Measurements from ENCODE around the gene LRP1B. TPM values are rescaled to one million over a fixed set of nuclear protein-coding genes. Genes with fewer than 3 reads are reported as not detected.
A peak's percentile ranks its signal among the peaks of the same experiment; 100 is the strongest.

The LRP1B gene
- total and polyA plus RNA-seq, 2 donors (not counting 1 experiment from before 2014, with no cell fraction given) = under 0.01 to 0.01 TPM

GRCh38 chr2:140604096-140604495 lies 1526.7 kb downstream of the LRP1B start:
- no peak overlapping the region for H3K27ac ChIP-seq (ENCODE audit: insufficient read depth, low read length)
- H3K36me3 ChIP-seq (ENCODE audit: control insufficient read depth, insufficient read depth, low read length) = no peaks in the 10 kb centered on the region
- no peaks in the 10 kb centered on the region for H3K9me3 ChIP-seq (ENCODE audit: control insufficient read depth, insufficient read depth, low read depth, low read length)
- no peaks in the 10 kb centered on the region for H4K20me1 ChIP-seq (ENCODE audit: control insufficient read depth, extremely low read depth, insufficient read depth, low read length)
- H3K4me1 ChIP-seq (ENCODE audit: control insufficient read depth, extremely low read depth, insufficient read depth, low read length) = no peaks in the 10 kb centered on the region
- no peak overlapping the region for H2AFZ ChIP-seq (ENCODE audit: low read length)
- H3K9ac ChIP-seq (ENCODE audit: insufficient read depth, low read length) = no peak overlapping the region
- no peaks in the 10 kb centered on the region for H3K27me3 ChIP-seq (ENCODE audit: control insufficient read depth, insufficient read depth, low read length)
- no peak overlapping the region for H3K4me3 ChIP-seq (replicated peaks in 1 of 4; ENCODE audit: control extremely low read depth in 1 of 4, insufficient read depth in 1 of 4, low read depth in 3 of 4, low read length in 4 of 4)
- no peaks in the 10 kb centered on the region for H3K79me2 ChIP-seq (ENCODE audit: control insufficient read depth, insufficient read depth, low read length)
- TF ChIP-seq CTCF (conservative IDR thresholded peaks at IDR 0.05 in 1 of 2, IDR thresholded peaks at IDR 0.05 in 1 of 2; ENCODE audit: low read depth in 1 of 2, low read length in 2 of 2) = no peak
- no peak for TF ChIP-seq EZH2 (IDR thresholded peaks at IDR 0.05; ENCODE audit: low read length, missing control alignments)
- no peak overlapping the region for H3K4me2 ChIP-seq (ENCODE audit: extremely low read depth, insufficient read depth, low read length)
- DNase-seq (ENCODE audit: low read depth in 2 of 2) = peak; percentile 24 to 85

DNA sequence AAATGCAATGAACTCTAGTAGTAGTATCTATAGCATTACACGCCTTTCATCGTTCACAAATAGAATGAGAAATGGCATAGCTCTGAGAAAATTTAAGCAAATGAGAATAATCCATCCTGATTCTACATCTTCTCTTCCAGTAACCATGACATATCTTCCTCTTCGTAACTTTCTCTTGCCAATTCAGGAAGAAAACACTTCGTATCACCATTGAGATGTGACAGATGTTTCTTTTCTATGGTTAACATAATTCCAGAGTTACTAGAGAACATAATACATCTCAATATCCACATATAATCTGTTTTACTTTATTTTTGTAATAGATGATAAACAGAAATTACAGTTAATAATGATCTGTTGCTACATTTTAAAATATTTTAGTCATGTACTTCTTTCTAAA lies 1527.4 kb downstream of the LRP1B start:
- peak in 1 of 2 donors; percentile 71 for DNase-seq (ENCODE audit: low read depth in 2 of 2)
- TF ChIP-seq CTCF (conservative IDR thresholded peaks at IDR 0.05 in 1 of 2, IDR thresholded peaks at IDR 0.05 in 1 of 2; ENCODE audit: low read depth in 1 of 2, low read length in 2 of 2) (no peak), EZH2 (IDR thresholded peaks at IDR 0.05; ENCODE audit: low read length, missing control alignments) (no peak)

DNA sequence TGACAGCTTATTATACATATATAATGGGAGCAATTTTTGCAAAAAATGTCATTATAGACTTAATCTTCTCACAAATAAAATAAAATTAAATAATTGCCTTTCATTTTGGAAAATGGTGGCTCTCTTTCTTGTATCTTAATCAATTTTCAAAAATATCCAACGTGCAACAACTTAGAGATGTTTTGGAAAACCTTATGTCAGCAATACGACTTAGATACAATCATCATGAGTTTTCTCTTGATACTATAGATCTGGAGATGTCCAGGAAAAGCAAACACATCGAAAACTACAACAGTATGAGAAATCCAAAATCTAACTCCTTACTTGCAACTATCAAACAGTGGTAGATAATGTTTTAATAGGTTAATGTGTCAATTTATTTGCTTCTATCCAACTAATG lies 1529.0 kb downstream of the LRP1B start:
- TF ChIP-seq EZH2 (IDR thresholded peaks at IDR 0.05; ENCODE audit: low read length, missing control alignments) (no peak), CTCF (conservative IDR thresholded peaks at IDR 0.05 in 1 of 2, IDR thresholded peaks at IDR 0.05 in 1 of 2; ENCODE audit: low read depth in 1 of 2, low read length in 2 of 2) (no peak)
- H3K4me3 ChIP-seq (replicated peaks in 1 of 4; ENCODE audit: control extremely low read depth in 1 of 4, insufficient read depth in 1 of 4, low read depth in 3 of 4, low read length in 4 of 4) = no peak overlapping the region
- DNase-seq (ENCODE audit: low read depth in 2 of 2) = no peak

More for the DNA sequence above, 1527.4 kb downstream of the LRP1B start:
- Histone ChIP-seq H3K4me3 (replicated peaks in 1 of 4; ENCODE audit: control extremely low read depth in 1 of 4, insufficient read depth in 1 of 4, low read depth in 3 of 4, low read length in 4 of 4) (no peak overlapping the region), H3K4me1 (ENCODE audit: control insufficient read depth, extremely low read depth, insufficient read depth, low read length) (no peaks in the 10 kb centered on the region), H3K4me2 (ENCODE audit: extremely low read depth, insufficient read depth, low read length) (no peak overlapping the region), H4K20me1 (ENCODE audit: control insufficient read depth, extremely low read depth, insufficient read depth, low read length) (no peaks in the 10 kb centered on the region), H3K27me3 (ENCODE audit: control insufficient read depth, insufficient read depth, low read length) (no peaks in the 10 kb centered on the region), H3K27ac (ENCODE audit: insufficient read depth, low read length) (no peak overlapping the region), H3K9ac (ENCODE audit: insufficient read depth, low read length) (no peak overlapping the region), H3K36me3 (ENCODE audit: control insufficient read depth, insufficient read depth, low read length) (no peaks in the 10 kb centered on the region), H2AFZ (ENCODE audit: low read length) (no peak overlapping the region), H3K79me2 (ENCODE audit: control insufficient read depth, insufficient read depth, low read length) (no peaks in the 10 kb centered on the region), H3K9me3 (ENCODE audit: control insufficient read depth, insufficient read depth, low read depth, low read length) (no peaks in the 10 kb centered on the region)

More for the DNA sequence above, 1529.0 kb downstream of the LRP1B start:
- Histone ChIP-seq H3K27ac (ENCODE audit: insufficient read depth, low read length) (no peak overlapping the region), H3K36me3 (ENCODE audit: control insufficient read depth, insufficient read depth, low read length) (no peaks in the 10 kb centered on the region), H3K9me3 (ENCODE audit: control insufficient read depth, insufficient read depth, low read depth, low read length) (no peaks in the 10 kb centered on the region), H3K4me1 (ENCODE audit: control insufficient read depth, extremely low read depth, insufficient read depth, low read length) (no peaks in the 10 kb centered on the region), H4K20me1 (ENCODE audit: control insufficient read depth, extremely low read depth, insufficient read depth, low read length) (no peaks in the 10 kb centered on the region), H3K4me2 (ENCODE audit: extremely low read depth, insufficient read depth, low read length) (no peak overlapping the region), H3K79me2 (ENCODE audit: control insufficient read depth, insufficient read depth, low read length) (no peaks in the 10 kb centered on the region), H3K27me3 (ENCODE audit: control insufficient read depth, insufficient read depth, low read length) (no peaks in the 10 kb centered on the region), H2AFZ (ENCODE audit: low read length) (no peak overlapping the region), H3K9ac (ENCODE audit: insufficient read depth, low read length) (no peak overlapping the region)

All from fibroblast of lung (primary cell).